GM18861 (cell line): ENCODE data around the gene FBXW7.
"Not testable (repeated sequence)": the region's sequence is repeated elsewhere in the genome, so short reads cannot be mapped to it uniquely, and the experiment has no call there.

ENCODE experiments used
- ATAC-seq: cut with Tn5 transposase; IDR thresholded peaks from one replicate; pipeline ENCODE4 v1.9.1; 2021; ENCODE audit not compliant: unreplicated experiment

FBXW7 gene

GRCh38 chr4:152545088-152545487, 9.2 kb upstream of the FBXW7 start:
- no peak for ATAC-seq

- not testable (repeated sequence) for ATAC-seq
Observed at GRCh38 chr4:152544533-152544932, 8.6 kb upstream of the FBXW7 start.

GRCh38 chr4:152540941-152541340, 5.0 kb upstream of the FBXW7 start:
- no peak for ATAC-seq

DNA sequence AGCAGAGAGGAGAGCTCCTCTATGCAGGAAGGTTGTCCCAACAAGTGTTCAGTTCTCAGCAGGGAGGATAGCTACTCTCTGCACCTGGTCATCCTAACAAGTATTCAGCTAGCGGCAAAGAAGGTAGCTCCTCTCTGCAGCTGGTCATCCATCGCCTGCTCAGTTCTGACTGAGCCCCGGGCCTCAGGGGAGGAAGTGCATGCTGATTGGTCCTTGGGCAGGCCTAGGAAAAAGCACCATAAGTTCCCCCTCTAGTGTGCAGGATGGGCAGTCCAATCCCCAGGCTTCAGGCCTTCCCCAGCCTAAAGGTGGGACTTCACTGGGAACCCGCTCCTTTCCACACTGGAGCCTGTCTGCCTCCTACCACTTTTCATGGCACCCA, 4.4 kb upstream of the FBXW7 start:
- ATAC-seq: no peak

DNA sequence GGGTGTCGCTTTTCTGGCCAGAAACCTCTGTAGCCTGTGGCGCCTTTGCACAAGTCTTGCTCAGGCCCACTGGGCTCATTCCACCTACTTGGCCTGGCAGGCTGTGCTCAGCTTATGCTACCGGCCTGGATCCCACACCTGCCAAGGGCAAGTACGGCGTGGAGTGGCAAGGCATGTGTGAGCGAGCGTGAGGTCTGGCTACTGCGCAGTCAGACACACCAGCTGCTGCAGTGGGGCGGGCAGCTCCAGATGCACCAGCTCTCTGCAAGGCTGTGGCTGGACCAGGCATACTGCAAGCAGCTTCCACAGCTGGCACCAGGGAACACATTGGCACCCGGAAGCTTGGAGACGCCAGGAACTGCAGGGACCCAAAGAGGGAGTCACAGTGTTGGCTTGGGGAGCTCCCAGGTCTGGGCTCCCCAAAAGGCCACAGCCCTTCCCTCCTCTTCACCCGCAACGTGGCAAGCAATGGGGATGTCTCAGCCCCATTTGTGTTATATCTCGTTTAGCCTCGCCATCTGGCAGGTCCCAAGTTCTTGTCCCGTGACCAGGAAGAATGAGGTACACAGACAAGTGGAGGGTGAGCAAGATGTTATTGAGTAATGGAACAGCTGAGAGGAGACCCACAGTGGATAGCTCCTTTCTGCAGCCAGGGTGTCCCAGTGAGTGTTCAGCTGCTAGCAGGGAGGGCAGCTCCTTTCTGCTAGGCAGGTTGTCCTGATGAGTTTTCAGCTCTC, 3.8 kb upstream of the FBXW7 start:
- no peak for ATAC-seq

DNA sequence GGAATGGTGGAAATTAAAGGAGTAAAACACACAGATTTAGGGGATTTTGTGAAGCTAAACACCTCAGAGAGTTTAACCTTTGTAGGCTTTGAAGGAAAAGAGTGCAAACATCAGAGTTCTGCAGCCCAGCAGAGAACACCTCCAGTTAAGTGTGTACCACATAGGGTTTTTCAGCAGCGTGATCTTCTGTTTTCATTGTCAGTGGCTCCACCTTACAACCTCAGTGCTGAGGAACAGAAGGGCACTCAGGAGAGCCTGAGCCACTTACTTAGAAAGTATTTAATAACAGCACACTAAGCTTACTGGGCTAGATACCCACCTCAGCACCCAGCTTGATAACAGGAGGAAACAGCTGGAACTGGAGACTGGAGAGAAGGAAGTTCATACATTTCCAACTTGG, 2.0 kb upstream of the FBXW7 start:
- no peak for ATAC-seq

GRCh38 chr4:152536545-152537182, 772 bp upstream of the FBXW7 start:
- ATAC-seq: peak; percentile 22

GRCh38 chr4:152535360-152535902, 461 bp downstream of the FBXW7 start:
- ATAC-seq: peak; percentile 3

GRCh38 chr4:152534541-152535359, 1.1 kb downstream of the FBXW7 start:
- no peak for ATAC-seq

- ATAC-seq: no peak
Observed at GRCh38 chr4:152531479-152531878, 4.4 kb downstream of the FBXW7 start.

- ATAC-seq: peak; percentile 27
Observed at GRCh38 chr4:152530600-152530999, 5.3 kb downstream of the FBXW7 start.

DNA sequence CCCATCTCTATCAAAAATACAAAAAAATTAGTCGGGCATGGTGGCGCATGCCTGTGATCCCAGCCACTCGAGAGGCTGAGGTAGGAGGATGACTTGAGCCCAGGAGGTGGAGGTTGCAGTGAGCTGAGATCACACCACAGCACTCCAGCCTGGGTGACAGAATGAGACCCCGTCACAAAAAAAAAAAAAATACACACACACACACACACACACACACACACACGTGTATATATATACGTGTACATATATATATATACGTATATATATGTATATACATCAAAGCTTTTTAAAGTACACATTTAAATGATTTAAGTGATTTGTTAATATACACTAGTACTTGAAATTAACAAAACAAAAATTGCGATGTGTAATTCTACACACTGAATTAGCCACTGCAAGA, 6.0 kb downstream of the FBXW7 start:
- no peak for ATAC-seq

- ATAC-seq: no peak
Observed at GRCh38 chr4:152528060-152528459, 7.8 kb downstream of the FBXW7 start.

DNA sequence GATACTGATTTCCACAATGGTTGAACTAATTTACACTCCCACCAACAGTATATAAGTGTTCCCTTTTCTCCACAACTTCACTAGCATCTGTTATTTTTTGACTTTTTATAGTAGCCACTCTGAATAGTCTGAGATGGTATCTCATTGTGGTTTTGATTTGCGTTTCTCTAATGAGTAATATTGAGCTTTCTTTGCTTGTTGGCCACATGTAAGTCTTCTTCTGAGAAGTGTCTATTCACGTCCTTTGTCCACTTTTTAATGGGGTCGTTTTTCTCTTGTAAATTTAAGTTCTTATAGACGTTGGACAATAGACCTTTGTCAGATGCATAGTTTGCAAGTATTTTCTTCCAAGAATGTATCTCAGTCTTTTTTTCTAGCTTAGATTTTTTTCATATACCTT, 10.0 kb downstream of the FBXW7 start:
- peak; percentile 52 for ATAC-seq

DNA sequence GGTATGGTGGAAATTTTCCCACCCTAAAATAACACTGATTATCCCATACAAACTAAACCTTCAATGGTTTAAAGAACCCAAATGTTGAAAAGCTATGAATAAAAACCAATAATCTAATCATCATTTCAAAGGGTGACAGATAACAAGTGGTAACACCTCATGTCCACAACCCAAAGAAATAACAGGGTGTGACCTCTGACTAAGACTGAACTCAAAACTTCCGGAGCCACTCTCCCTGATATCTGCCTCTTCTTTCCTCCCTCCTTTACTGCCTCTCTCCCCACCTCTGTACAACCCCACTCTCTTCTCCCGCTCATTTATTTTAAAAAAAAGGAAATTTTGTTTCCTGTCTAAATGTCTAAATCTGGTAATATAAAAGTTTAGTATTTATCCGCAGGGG, 11.5 kb downstream of the FBXW7 start:
- no peak for ATAC-seq

GRCh38 chr4:152523731-152524130, 12.2 kb downstream of the FBXW7 start:
- no peak for ATAC-seq

DNA sequence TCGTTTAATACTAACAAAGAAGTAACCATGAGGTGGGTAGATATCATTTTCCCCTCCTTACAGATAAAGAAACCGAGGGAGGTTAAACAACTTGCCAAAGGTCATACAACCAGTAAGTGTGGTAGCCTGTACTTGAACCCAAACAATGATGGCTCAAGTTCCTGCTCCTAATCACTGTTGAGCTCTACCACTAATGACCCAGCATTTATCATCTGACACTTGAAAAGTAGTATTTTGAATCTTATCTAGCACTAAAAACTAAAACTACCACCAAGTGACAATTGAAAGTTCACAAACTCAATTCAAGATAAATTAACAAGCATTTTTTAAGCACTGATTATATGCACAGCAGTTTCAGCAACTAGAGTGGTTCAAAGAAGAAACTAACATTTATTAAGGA, 13.1 kb downstream of the FBXW7 start:
- no peak for ATAC-seq

GRCh38 chr4:152522245-152522644, 13.6 kb downstream of the FBXW7 start:
- ATAC-seq: no peak

GRCh38 chr4:152516156-152516555, 19.7 kb downstream of the FBXW7 start:
- ATAC-seq: no peak

GRCh38 chr4:152515678-152516077, 20.2 kb downstream of the FBXW7 start:
- ATAC-seq: no peak

- ATAC-seq: no peak
Observed at GRCh38 chr4:152514356-152514755, 21.5 kb downstream of the FBXW7 start.

DNA sequence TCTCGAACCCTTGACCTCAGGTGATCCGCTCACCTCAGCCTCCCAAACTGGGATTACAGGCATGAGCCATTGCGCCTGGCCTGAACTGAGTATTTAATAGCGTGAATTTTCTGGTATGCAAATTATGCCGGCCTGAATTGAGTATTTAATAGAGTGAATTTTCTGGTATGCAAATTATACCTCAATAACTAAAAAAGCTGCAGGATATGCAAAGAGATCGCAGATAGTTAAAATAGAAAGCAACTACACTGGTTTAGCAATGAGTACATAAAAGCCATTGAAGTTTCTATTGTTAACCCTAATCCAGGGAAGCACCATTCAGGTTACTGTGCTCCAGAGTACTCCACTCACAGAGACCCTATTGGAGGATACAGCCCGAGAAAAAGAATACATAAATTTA, 22.8 kb downstream of the FBXW7 start:
- ATAC-seq: no peak
